ENCODE data around the gene DNAJC1.
"Not testable (repeated sequence)": the region's sequence is repeated elsewhere in the genome, so short reads cannot be mapped to it uniquely, and the experiment has no call there.

The DNAJC1 gene

DNA sequence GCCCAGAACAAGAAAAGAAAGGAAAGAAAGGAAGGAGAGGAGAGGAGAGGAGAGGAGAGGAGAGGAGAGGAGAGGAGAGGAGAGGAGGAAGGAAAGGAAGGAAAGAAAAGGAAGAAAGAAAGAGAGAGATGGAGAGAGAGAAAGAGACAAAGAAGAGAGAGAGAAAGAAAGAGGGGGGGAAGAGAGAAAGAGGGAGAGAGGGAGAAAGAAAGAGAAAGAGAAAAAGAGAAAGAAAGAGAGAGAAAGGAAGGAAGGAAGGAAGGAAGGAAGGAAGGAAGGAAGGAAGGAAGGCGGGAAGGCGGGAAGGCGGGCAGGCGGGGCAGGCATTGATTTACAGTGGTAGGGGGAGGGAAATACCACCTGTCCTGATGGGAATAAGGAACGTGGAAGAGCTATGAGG, 92.7 kb downstream of the DNAJC1 start:
- no peak for DNase-seq (ENCODE audit: low read depth in 2 of 2)

DNA sequence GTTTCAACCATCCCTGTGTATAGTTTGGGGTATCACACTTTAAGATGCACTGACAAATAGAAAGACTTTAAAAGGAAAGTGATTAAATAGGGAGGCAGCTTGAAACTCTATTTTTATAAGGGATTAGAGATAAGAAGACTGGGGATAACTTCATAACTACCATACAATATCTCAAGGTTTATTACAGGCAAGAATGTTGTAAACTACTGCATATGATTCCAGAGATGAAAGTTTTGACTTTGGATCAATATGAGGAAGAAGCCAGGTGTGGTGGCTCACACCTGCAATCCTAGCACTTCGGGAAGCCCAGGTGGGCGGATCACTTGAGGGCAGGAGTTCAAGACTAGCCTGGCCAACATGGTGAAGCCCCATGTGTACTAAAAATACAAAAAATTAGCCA, 96.1 kb downstream of the DNAJC1 start:
- DNase-seq (ENCODE audit: low read depth in 2 of 2) = no peak

DNA sequence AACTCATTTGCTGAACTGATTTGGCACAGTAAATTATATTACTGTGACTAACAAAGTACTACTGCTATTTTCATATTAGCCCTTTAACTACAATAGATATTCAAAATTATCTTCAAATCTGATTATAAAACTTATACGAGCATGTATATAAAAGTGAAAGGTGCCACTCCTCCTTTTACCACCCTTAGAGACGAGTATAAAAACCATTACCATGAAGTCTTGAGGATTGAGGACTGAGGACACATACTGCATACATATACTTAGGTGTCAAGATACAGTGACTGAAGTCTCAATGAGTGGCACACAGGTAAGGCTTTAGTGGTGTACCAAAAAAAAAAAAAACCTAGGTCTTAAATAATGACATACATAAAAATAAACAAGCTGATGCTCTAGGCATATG, 98.6 kb downstream of the DNAJC1 start:
- DNase-seq (ENCODE audit: low read depth in 2 of 2) = no peak

DNA sequence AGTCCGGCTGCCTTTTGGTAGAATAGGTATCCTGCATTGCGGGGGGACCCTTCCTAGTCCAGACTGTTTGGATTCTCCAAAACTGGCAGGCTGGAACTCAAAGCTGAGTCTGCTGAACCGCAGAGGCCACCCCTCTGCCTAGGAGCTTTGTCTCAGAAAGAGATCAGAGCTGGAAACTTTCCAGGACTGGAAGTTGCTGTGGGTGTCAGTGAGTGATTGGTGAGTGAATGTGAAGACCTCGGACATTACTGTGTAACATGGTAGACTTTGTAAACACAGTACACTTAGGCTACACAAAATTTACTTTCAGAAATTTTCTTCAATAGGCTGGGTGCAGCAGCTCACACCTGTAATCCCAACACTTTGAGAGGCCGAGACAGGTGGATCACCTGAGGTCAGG, 103.8 kb downstream of the DNAJC1 start:
- DNase-seq (ENCODE audit: low read depth in 2 of 2) = no peak

DNA sequence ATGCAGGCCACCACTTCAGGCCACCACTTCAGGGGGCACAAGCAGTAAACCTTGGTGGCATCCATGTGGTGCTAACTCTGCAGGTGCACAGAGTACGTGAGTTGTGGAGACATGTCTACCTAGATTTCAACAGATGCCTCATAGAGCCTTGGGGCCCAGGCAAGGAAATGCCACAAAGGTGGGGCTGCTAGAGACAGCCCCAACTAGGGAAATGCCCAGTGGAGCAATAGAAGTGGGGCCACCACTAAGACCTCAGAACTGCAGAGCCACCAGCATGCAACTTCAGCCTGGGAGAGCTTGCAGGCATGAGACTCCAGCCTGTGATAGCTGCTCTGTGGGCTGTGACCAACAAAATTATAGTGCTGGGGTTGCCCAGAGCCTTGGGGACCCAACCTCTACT, 107.6 kb downstream of the DNAJC1 start:
- DNase-seq (ENCODE audit: low read depth in 2 of 2) = no peak

DNA sequence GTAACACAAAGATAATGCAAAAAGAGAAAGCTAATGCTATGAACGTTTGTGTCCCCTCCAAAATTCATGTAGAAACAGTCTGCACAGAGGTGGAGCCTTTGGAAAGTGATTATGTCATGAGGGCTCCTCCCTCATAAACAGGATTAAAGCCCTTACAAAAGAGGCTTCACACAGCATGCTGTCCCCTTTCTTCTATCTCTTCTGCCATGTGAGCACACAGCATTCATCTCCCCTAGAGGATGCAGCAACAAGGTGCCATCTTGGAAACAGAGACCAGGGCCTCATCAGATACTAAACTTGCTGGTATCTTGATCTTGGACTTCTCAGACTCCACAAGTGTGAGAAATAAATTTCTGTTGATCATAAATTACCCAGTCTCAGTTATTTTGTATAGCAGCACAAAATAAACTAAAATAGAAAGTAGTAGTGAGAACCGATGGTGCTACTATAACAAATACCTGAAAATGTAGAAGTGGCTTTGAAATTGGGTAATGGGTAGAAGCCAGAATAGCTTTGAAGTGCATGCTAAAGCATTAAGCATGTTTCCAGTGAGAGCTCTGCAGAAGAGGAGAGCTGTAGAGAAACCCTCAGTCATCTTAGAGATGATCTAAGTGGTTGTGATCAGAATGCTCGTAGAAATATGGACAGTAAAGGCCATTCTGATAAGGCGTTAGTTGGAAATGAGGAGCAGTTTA, 108.7 kb downstream of the DNAJC1 start:
- no peak for DNase-seq (ENCODE audit: low read depth in 2 of 2)

DNA sequence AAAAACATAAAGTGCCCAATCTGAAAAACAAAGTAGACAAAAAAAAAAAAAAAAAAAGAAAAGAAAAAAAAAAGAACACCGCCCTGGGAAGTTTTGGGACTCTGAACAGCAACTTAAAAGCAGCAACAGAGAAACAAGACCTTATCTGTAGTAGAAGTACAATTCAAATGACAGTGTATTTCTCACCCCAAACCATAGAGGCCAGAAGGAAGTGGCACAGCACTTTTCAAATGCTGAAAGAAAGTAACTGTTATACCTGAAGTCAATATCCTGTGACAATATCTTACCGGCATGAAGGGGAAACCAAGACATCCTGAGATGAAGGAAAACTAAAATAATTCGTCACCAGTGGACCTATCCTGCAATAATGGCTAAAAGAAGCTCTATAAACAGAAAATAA, 112.1 kb downstream of the DNAJC1 start:
- DNase-seq (ENCODE audit: low read depth in 2 of 2) = no peak

DNA sequence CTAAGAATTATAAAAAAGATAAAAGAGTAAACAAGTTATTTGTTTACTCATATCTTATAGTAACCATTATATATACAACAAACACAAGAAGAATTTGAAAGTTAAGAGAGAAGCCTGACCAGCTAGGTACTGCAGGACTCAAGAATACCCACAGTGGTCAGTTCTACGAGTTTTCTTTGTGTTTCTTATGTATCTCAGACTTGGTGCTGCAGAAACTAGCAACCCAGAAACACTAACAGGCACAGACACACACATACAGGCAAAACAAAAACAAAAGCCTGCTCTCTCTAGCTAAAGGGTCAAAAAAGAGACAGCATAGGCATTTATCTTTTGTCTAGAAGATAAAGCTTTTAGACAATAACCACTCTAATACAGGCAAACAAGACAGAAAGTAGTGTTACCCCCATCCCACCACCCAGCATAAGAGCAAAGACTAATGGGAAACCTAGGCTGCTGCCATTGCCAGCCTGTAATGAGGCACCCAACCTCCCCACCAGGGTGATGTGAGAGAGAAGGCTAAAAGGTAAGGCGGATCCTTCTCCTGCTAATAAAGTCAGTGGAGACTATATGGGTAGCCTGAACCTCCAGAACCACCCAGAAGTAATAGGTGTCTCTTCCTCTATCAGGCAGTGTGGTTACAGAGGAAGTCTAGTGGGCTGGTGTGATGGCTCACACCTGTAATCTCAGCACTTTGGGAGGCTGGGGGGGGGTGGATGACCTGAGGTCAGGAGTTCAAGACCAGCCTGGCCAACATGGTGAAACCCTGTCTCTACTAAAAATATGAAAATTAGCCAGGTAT, 113.9 kb downstream of the DNAJC1 start:
- DNase-seq (ENCODE audit: low read depth in 2 of 2) = no peak

DNA sequence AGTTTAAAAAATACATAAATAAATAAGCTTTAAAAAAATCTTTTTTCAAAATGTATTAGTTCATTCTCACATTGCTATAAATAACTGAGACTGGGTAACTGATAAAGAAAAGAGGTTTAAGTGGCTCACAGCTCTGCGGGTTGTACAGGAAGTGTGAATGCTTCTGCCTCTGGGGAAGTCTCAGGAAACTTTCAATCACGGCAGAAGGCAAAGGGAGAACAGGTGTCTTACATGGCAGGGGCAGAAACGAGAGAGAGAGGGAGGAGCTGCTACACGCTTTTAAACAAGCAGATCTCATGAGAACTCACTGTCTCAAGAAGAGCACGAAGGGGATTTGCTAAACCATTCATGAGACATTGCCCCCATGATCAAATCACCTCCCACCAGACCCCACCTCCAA, 114.6 kb downstream of the DNAJC1 start:
- DNase-seq (ENCODE audit: low read depth in 2 of 2) = no peak

DNA sequence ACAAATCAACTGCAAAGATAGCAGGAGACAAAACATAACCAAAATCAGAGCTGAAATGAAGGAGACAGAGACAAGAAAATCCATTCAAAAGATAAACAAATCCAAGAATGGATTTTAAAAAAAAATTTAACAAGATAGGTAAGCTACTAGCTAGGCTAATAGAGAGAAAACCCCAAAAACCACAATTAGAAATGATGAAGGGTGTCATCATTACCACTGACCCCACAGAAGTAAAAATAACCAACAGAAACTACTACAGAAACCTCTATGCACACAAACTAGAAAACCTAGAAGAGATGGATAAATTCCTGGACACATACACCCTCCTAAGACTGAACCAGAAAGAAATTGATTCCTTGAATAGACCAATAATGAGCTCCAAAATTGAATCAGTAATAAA, 117.6 kb downstream of the DNAJC1 start:
- DNase-seq (ENCODE audit: low read depth in 2 of 2) = no peak

DNA sequence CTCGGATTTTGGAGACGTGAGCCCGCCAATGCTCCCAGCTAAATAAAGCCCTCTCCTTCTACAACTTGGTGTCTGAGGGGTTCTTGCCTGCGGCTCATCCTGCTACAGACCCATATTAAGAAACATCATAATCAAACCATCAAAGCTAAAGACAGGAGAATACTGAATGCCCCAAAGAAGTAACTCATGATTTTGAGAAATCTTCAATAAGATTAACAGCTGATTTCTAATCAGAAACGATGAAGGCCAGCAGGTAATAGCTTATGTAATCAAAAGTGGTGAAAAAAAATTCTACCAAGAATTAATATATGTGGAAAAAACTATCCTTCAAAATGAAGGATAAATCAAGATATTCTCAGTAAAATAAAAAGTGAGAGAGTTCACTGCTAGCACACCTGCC, 130.3 kb downstream of the DNAJC1 start:
- no peak for DNase-seq (ENCODE audit: low read depth in 2 of 2)

DNA sequence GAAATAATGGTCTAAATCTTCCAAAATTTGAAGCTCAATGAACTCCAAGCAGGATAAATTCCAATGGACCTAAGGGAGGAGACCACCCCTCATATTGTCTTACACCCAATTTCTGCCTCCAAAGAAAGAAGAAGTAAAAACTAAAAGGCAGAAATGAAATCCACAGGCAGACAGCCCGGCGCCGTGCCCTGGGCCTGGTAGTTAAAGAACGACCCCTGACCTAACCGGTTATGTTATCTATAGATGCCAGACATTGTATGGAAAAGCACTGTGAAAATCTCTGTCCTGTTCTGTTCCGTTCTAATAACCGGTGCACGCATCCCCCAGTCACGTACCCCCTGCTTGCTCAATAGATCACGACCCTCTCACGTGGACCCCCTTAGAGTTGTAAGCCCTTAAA, 130.8 kb downstream of the DNAJC1 start:
- DNase-seq (ENCODE audit: low read depth in 2 of 2) = not testable (repeated sequence)

DNA sequence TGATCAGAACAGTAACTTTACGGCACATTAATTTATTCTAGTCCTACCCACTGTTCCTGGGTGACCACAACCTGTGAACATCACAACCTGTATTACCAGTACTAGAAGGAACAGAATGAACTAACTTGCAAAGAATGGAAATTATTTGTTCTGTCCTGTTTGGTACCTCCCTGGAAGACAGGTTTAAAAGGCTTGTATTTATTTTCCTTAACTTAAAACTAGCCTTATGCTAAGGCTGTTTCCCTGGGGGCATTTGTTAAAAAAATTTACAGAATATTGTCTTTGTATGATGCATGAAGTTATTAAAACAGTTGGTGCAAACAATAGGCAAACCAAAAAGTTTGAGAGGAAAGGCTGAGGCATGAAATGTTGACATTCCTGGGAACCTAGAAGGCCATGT, 132.7 kb downstream of the DNAJC1 start:
- no peak for DNase-seq (ENCODE audit: low read depth in 2 of 2)

DNA sequence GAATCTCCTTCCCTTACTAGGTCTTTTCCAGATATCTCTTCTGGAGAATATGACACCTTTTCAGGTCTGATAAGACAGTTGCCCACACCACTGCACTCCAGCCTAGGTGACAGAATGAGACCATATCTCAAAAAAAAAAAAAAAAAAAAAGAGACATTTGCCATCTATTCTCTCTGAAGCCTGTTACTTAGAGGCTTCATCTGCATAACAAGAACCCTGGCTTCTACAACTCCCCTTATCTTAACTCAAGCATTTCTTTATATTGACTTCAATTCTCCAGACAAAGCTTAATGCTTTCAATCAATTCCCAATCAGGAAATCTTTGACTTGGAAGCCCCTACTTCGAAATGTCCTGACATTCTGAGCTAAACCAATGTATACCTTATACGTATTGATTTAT, 134.4 kb downstream of the DNAJC1 start:
- DNase-seq (ENCODE audit: low read depth in 2 of 2) = not testable (repeated sequence)

DNA sequence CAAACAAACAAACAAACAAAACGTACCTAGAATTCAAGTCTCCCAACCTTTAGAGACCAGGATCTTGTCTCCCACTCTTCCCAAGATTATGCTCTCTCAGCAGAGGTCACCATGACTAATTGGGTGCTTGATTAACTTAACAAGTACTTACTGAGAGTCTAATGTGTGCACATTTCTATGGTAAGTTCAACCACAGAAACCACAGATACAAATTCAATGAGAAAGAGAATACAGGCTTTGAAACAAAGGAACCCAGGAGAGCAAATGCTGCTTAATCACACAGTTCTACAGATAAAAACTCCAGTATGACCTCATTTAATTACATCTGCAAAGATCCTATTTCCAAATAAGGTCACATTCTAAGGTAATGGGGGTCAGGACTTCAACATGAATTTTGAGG, 142.8 kb downstream of the DNAJC1 start:
- no peak for DNase-seq (ENCODE audit: low read depth in 2 of 2)

DNA sequence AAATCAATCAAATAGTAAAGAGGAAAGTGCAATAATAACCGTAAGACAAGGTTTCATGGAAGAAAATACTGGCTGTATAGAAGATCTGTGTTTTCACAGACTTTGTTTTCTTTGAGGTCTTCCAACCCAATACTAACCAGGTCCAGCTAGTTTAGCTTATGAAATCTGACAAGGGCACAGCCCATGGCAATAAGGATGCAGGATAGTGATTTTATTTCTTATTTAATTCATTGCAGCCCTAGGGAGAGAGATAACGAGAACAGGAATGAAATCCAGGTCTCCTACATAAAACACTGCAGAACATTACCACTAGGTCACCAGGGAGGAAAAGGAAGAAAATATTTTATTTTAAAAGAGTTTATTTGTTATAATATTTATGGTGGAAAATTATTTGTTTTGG, 145.1 kb downstream of the DNAJC1 start:
- no peak for DNase-seq (ENCODE audit: low read depth in 2 of 2)

DNA sequence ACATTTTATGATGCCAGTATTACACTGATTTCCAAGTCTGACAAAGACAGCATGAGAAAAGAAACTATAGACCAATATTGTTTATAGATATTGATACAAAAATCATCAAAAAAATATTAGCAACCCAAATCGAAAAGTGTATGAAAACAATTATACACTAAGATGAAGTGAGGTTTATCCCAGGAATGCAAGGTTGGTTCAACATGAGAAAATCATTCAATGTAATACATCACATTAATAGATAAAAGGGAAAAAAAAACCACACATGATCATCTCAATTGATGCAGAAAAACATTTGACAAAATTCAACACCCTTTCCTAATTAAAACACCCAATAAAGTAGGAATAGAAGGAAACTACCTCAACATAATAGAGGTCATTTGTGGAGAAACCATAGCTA, 153.9 kb downstream of the DNAJC1 start:
- DNase-seq (ENCODE audit: low read depth in 2 of 2) = no peak

DNA sequence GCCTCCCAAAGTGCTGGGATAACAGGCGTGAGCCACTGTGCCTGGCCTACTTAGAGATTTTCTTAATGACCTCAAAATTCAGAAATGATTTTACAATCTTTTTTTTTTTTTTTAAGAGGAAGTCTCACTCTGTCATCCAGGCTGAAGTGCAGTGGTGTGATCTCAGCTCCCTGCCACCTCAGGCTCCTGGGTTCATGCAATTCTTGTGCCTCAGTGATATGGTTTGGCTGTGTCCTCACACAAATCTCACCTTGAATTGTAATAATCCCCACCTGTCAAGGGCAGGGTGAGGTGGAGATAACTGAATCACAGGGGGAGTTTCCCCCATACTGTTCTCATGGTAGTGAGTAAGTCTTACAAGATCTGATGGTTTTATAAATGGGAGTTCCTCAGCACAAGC, 159.9 kb downstream of the DNAJC1 start:
- DNase-seq (ENCODE audit: low read depth in 2 of 2) = no peak

DNA sequence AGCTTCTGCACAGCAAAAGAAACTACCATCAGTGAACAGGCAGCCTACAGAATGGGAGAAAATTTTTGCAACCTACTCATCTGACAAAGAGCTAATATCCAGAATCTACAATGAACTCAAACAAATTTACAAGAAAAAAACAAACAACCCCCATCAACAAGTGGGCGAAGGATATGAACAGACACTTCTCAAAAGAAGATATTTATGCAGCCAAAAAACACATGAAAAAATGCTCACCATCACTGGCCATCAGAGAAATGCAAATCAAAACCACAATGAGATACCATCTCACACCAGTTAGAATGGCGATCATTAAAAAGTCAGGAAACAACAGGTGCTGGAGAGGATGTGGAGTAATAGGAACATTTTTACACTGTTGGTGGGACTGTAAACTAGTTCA, 162.3 kb downstream of the DNAJC1 start:
- not testable (repeated sequence) for DNase-seq (ENCODE audit: low read depth in 2 of 2)

DNA sequence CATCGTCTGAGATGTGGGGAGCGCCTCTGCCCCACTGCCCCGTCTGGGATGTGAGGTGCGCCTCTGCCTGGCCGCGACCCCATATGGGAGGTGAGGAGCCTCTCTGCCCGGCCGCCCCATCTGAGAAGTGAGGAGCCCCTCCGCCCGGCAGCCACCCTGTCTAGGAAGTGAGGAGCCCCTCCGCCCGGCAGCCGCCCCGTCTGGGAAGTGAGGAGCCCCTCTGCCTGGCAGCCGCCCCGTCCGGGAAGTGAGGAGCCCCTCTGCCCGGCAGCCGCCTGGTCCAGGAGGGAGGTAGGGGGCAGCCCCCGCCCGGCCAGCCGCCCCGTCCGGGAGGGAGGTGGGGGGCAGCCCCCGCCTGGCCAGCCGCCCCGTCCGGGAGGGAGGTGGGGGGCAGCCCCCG, 166.0 kb downstream of the DNAJC1 start:
- DNase-seq (ENCODE audit: low read depth in 2 of 2) = not testable (repeated sequence)

DNA sequence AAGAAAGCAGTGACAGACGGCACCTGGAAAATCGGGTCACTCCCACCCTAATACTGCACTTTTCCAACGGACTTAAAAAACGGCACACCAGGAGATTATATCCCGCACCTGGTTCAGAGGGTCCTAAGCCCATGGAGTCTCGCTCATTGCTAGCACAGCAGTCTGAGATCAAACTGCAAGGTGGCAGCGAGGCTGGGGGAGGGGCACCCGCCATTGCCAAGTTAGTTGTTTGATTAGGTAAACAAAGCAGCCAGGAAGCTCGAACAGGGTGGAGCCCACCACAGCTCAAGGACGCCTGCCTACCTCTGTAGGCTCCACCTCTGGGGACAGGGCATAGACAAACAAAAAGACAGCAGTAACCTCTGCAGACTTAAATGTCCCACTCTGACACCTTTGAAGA, 169.0 kb downstream of the DNAJC1 start:
- DNase-seq (ENCODE audit: low read depth in 2 of 2) = not testable (repeated sequence)

DNA sequence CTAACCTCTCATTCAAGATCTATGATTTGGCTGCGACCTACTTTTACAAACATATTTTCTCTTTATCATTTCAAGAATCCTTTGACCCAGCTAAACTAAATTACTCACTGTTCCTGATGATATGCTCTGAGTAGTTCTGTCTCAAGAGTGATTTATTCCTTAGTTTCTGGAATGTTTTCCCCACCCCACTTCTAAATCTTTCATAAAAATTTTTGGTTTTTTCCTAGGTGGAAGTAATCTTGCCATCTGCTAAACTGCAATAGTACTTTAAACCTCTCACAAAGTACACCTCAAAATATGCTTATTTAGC, 170.8 kb downstream of the DNAJC1 start:
- no peak for DNase-seq (ENCODE audit: low read depth in 2 of 2)

DNA sequence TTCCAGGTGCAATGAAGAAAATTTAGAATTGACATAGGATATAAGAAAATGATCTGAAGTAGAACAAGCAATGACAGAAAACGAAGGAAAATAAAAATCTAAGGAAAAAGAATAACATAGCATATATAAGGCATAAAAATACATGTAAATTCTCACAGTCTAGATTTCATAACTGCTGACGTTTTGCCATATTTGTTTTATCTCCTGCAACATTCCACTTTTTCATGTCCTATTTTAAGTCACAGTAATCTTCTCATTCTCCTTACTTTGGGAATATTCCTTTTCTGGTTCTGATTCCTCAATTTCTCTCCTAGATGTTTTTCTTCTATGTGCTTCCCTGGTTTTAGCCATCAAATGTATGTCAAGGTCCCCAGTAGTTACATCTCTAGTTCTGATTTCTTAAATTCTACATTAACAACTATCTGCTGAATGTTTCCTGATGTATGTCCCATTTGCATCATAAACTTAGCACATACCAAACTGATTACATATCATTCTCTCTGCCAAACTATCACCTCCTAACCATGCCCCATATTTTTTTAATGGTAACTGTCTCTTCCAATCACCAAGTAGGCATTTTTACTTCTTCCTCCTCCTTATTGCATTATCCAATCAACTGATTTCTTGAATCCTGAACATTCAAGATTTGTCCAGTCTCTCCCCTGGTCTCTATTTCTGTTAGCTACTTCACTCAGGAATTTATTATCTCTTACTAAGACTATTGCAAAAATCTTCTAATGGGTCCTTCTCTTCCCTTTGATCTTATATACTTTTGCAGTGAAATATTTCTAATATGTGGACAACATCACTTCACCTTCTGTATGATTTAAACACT, 171.3 kb downstream of the DNAJC1 start:
- no peak for DNase-seq (ENCODE audit: low read depth in 2 of 2)

Measured in stimulated activated CD4-positive, alpha-beta T cell treated with anti-CD3 and anti-CD28 coated beads, Interleukin-15, amount 100 ng/mL, for 48 hours (primary cell).